Kidney (tissue), 14 donors: ENCODE data around the gene COL23A1. TPM values are rescaled to one million over a fixed set of nuclear protein-coding genes. Genes with fewer than 3 reads are reported as not detected.
A peak's percentile ranks its signal among the peaks of the same experiment; 100 is the strongest.

Experiments
- DNase-seq, 5 donors: peaks; one replicate each; pipeline ENCODE4 v3.0.0-alpha.2; 2013 to 2020
- FAIRE-seq: peaks from 2 replicates; lab custom pipeline; 2012; peaks lifted over from hg19 to GRCh38; lab: Jason Lieb, UNC
- H3K27ac ChIP-seq, 2 donors: one replicate each; pipeline ENCODE4 v1.7.0; 2013; ENCODE audit warnings: low read depth in 2 of 2, low read length in 2 of 2, inconsistent platforms in 1 of 2
- H3K27me3 ChIP-seq: one replicate; pipeline ENCODE4 v1.7.1; 2013; ENCODE audit warnings: low read length, inconsistent platforms; ENCODE audit not compliant: control insufficient read depth, insufficient read depth
- H3K36me3 ChIP-seq, 3 donors: one replicate each; pipeline versions ENCODE4 v1.7.0 to v1.7.1; 2013; ENCODE audit warnings: low read length in 3 of 3, control low read depth in 1 of 3, inconsistent platforms in 1 of 3; ENCODE audit not compliant: insufficient read depth in 3 of 3, control insufficient read depth in 2 of 3
- H3K4me1 ChIP-seq, 3 donors: one replicate each; pipeline versions ENCODE4 v1.7.0 to v1.7.1; 2013; ENCODE audit warnings: low read length in 3 of 3, inconsistent platforms in 1 of 3, low read depth in 1 of 3; ENCODE audit not compliant: control insufficient read depth in 2 of 3, insufficient read depth in 2 of 3
- H3K4me3 ChIP-seq, 3 donors: one replicate each; pipeline versions ENCODE4 v1.7.0 to v1.8.1; 2013; ENCODE audit warnings: low read length in 3 of 3, control low read depth in 1 of 3, inconsistent platforms in 1 of 3
- H3K9ac ChIP-seq, 3 donors: one replicate each; pipeline versions ENCODE4 v1.7.0 to v1.7.1; 2013; ENCODE audit warnings: low read length in 3 of 3, control low read depth in 1 of 3, inconsistent platforms in 1 of 3
- H3K9me3 ChIP-seq, 3 donors: one replicate each; pipeline versions ENCODE4 v1.7.0 to v1.7.1; 2013; ENCODE audit warnings: low read length in 3 of 3, control low read depth in 1 of 3, inconsistent platforms in 1 of 3; ENCODE audit not compliant: control insufficient read depth in 2 of 3, insufficient read depth in 1 of 3
- intact Hi-C: fragments of 100-400 bp; cut with DNase I; formaldehyde crosslinking; loops from one replicate; pipeline ENCODE4 v1.11.1; 2022
- polyA plus RNA-seq: library from polyadenylated mRNA; stranded (reverse); fragments of 350-450 nt; fragmentation: Illumina TruSeq; extraction: RNeasy Lipid Tissue Mini Kit (QIAGEN cat#74804); gene quantifications from one replicate; pipeline ENCODE4 v1.2.3, GENCODE V29; 2014; ENCODE audit warnings: low read depth, low replicate concordance; ENCODE audit not compliant: insufficient read depth
- total RNA-seq: library from RNA; stranded (reverse); fragmentation: NEBNext Ultra II Directional; extraction: Animal tissue kit (Norgen Biotek cat#: 25700); gene quantifications from one replicate; pipeline ENCODE4 v1.2.1, GENCODE V29; 2021
- TF ChIP-seq, protein P1 (sequence below): IDR thresholded peaks from 3 replicates; pipeline ENCODE4 v1.5.1; 2012; ENCODE audit warnings: mild to moderate bottlenecking, moderate library complexity, borderline replicate concordance; ENCODE audit not compliant: insufficient read depth; ENCODE audit errors: extremely low read depth
- donor health status: control.
- donor health status: control.
- donor health status: control.
- donor health status: control.
- donor health status: control.
- donor health status: DM: yes; HTN: yes; CAD: no.
- donor health status: Normal renal cell carcinoma (clear cell type).

The COL23A1 gene
- total and polyA plus RNA-seq, 2 donors from 2014 or later = 4.1 to 8.7 TPM

- FAIRE-seq (no peak), DNase-seq (peak in 1 of 5 donors; percentile 63)
- no peak overlapping the region for H3K9ac ChIP-seq
- H3K9me3 ChIP-seq = no peaks in the 10 kb centered on the region
- intact Hi-C loops = loop anchor here (10.0 kb wide), 1 partner anchor 323 kb away; the partner anchor contains the start of gene COL23A1
- no peak overlapping the region for H3K4me3 ChIP-seq
- H3K4me1 ChIP-seq = no peaks in the 10 kb centered on the region
- no peak overlapping the region for H3K27ac ChIP-seq
- H3K27me3 ChIP-seq = no peaks in the 10 kb centered on the region
- TF ChIP-seq, protein P1, sequence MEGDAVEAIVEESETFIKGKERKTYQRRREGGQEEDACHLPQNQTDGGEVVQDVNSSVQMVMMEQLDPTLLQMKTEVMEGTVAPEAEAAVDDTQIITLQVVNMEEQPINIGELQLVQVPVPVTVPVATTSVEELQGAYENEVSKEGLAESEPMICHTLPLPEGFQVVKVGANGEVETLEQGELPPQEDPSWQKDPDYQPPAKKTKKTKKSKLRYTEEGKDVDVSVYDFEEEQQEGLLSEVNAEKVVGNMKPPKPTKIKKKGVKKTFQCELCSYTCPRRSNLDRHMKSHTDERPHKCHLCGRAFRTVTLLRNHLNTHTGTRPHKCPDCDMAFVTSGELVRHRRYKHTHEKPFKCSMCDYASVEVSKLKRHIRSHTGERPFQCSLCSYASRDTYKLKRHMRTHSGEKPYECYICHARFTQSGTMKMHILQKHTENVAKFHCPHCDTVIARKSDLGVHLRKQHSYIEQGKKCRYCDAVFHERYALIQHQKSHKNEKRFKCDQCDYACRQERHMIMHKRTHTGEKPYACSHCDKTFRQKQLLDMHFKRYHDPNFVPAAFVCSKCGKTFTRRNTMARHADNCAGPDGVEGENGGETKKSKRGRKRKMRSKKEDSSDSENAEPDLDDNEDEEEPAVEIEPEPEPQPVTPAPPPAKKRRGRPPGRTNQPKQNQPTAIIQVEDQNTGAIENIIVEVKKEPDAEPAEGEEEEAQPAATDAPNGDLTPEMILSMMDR = no peak
- H3K36me3 ChIP-seq = no peaks in the 10 kb centered on the region
Observed at GRCh38 chr5:178271726-178272479, 318.3 kb downstream of the COL23A1 start.

DNA sequence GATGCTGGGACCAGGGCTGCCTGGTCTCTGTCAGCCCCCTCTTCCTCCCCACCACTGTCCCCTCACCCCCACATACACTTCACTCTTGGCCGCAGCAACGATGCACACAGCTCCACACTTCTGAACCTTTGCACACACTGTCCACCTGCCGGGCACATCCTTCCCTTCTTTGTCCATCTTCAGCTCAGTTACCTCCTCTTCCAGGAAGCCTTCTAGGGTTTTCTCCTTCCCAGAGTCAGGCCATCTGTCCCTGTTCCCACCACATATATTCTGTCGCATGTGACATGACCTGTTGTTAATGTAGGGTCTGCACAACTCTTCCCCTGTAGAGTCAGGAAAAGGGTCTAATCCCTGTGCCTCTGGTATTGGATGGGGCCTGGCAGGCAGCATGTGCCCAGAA is 319.0 kb downstream of the COL23A1 start:
- DNase-seq = peak in 1 of 5 donors; percentile 32
- TF ChIP-seq, protein P1 = no peak
- Histone ChIP-seq H3K27me3 (no peaks in the 10 kb centered on the region), H3K4me3 (no peak overlapping the region), H3K9ac (no peak overlapping the region), H3K36me3 (no peaks in the 10 kb centered on the region), H3K4me1 (no peaks in the 10 kb centered on the region), H3K9me3 (no peaks in the 10 kb centered on the region), H3K27ac (no peak overlapping the region)
- no peak for FAIRE-seq
- intact Hi-C loops = loop anchor here (10.0 kb wide), 1 partner anchor 324 kb away; the partner anchor contains the start of gene COL23A1

DNA sequence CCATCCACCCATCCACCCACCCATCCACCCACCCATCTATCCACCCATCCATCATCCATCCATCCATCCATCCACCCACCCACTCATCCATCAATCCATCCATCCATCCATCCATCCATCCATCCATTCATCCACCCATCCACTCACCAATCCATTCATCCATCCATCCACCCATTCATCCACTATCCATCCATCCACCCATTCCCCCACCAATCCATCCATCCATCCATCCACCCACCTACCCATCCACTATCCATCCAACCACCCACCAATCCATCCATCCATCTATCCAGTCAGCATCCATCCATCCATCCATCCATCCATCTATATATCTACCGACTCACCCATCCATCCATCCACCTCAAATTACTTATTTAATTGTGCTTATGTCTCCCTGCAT is 320.7 kb downstream of the COL23A1 start:
- Histone ChIP-seq H3K27me3 (no peaks in the 10 kb centered on the region), H3K9me3 (no peaks in the 10 kb centered on the region), H3K27ac (no peak overlapping the region), H3K4me1 (no peaks in the 10 kb centered on the region), H3K36me3 (no peaks in the 10 kb centered on the region), H3K4me3 (no peak overlapping the region), H3K9ac (no peak overlapping the region)
- TF ChIP-seq, protein P1 = no peak
- DNase-seq (no peak), FAIRE-seq (no peak)
- intact Hi-C loops = no loop called here

DNA sequence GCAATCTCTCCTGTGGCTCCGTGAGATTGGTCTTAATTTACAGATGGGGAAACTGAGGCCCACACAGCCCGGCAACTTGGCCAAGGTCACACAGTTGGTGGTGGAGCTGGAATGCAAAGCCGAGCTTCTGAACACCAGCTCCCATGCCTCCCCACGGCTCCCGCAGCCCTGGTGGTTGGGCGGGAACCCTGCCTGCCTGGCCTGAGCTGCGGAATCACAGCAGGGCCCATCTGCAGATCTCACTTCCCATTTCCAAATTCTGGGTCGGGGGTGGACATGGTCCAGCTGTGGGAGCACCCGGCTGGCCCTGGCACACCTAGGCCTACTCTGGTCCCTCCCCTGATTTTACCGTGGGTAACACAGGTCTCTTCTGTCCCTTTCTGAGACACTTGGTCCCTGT is 322.3 kb downstream of the COL23A1 start:
- Histone ChIP-seq H3K9ac (no peak overlapping the region), H3K27ac (no peak overlapping the region), H3K36me3 (no peaks in the 10 kb centered on the region), H3K4me3 (no peak overlapping the region), H3K27me3 (no peaks in the 10 kb centered on the region), H3K9me3 (no peaks in the 10 kb centered on the region), H3K4me1 (no peaks in the 10 kb centered on the region)
- intact Hi-C loops = no loop called here
- DNase-seq = peak in 1 of 5 donors; percentile 34
- no peak for FAIRE-seq
- TF ChIP-seq, protein P1 = no peak
